MM.1S (cell line): ENCODE data around the gene MPHOSPH9.

ENCODE experiments used
- DNase-seq: peaks from one replicate; pipeline ENCODE4 v3.0.0-alpha.2; 2015
- H2AFZ ChIP-seq: fragments of 300-600 bp; sonication (generic); 2 replicates; pipeline ENCODE4 v1.6.0; 2016; ENCODE audit warnings: antibody characterized with exemption, low read length
- H3F3A ChIP-seq: fragments of 300-600 bp; sonication (generic); 2 replicates; pipeline ENCODE4 v1.6.1; 2016; ENCODE audit warnings: mild to moderate bottlenecking, antibody characterized with exemption, low read length, moderate library complexity, mixed read lengths; ENCODE audit not compliant: insufficient read depth
- H3K27ac ChIP-seq: fragments of 300-600 bp; sonication (generic); 2 replicates; pipeline ENCODE4 v1.5.1; 2016; ENCODE audit warnings: mild to moderate bottlenecking, low read length
- H3K27me3 ChIP-seq: fragments of 300-600 bp; sonication (generic); replicated peaks from 2 replicates; pipeline ENCODE4 v1.6.0; 2016; ENCODE audit warnings: low read length; ENCODE audit not compliant: insufficient read depth
- H3K36me3 ChIP-seq: fragments of 300-600 bp; sonication (generic); replicated peaks from 2 replicates; pipeline ENCODE4 v1.6.1; 2016; ENCODE audit warnings: mild to moderate bottlenecking, low read length, mixed read lengths; ENCODE audit not compliant: insufficient read depth
- H3K4me1 ChIP-seq: fragments of 300-600 bp; sonication (generic); 2 replicates; pipeline ENCODE4 v1.6.1; 2016; ENCODE audit warnings: low read length, mixed read lengths
- H3K4me2 ChIP-seq: fragments of 300-600 bp; sonication (generic); 2 replicates; pipeline ENCODE4 v1.6.0; 2016; ENCODE audit warnings: low read depth, low read length
- H3K4me3 ChIP-seq: fragments of 300-600 bp; sonication (generic); 2 replicates; pipeline ENCODE4 v1.5.1; 2016; ENCODE audit warnings: low read length, mixed read lengths
- H3K79me2 ChIP-seq: fragments of 300-600 bp; sonication (generic); 2 replicates; pipeline ENCODE4 v1.6.1; 2016; ENCODE audit warnings: mixed run types, low read length, mixed read lengths
- H3K9ac ChIP-seq: fragments of 300-600 bp; sonication (generic); 2 replicates; pipeline ENCODE4 v1.6.1; 2016; ENCODE audit warnings: low read length, mixed read lengths
- H3K9me2 ChIP-seq: fragments of 300-600 bp; sonication (generic); replicated peaks from 2 replicates; pipeline ENCODE4 v1.6.1; 2016; ENCODE audit warnings: mild to moderate bottlenecking, low read length, mixed read lengths; ENCODE audit not compliant: insufficient read depth
- H3K9me3 ChIP-seq: fragments of 300-600 bp; sonication (generic); replicated peaks from 2 replicates; pipeline ENCODE4 v1.6.1; 2016; ENCODE audit warnings: mild to moderate bottlenecking, low read length, mixed read lengths; ENCODE audit not compliant: insufficient read depth
- H4K20me1 ChIP-seq: fragments of 300-600 bp; sonication (generic); 2 replicates; pipeline ENCODE4 v1.6.1; 2016; ENCODE audit warnings: mild to moderate bottlenecking, low read length, moderate library complexity, mixed read lengths; ENCODE audit not compliant: insufficient read depth
- CTCF ChIP-seq: fragments of 300-600 bp; sonication (generic); IDR thresholded peaks from 2 replicates; pipeline ENCODE4 v1.5.1; 2016; ENCODE audit warnings: antibody characterized with exemption, low read length, mixed read lengths
- EZH2 ChIP-seq: fragments of 300-600 bp; sonication (generic); optimal IDR thresholded peaks from 2 replicates; pipeline ENCODE3; 2017; ENCODE audit warnings: low read depth, mild to moderate bottlenecking, antibody characterized with exemption, low read length, mixed read lengths
- EZH2phosphoT487 ChIP-seq: fragments of 300-600 bp; sonication (generic); IDR thresholded peaks from 2 replicates; pipeline ENCODE4 v1.6.1; 2018; ENCODE audit warnings: antibody characterized with exemption, low read length

The MPHOSPH9 gene

GRCh38 chr12:123268850-123269249 lies 35.9 kb upstream of the MPHOSPH9 start:
- no peaks in the 10 kb centered on the region for H4K20me1 ChIP-seq
- H3K4me2 ChIP-seq = no peak overlapping the region
- no peaks in the 10 kb centered on the region for H3K79me2 ChIP-seq
- H3K9me3 ChIP-seq = no peaks in the 10 kb centered on the region
- H3K4me3 ChIP-seq = no peak overlapping the region
- H2AFZ ChIP-seq = no peak overlapping the region
- H3K27me3 ChIP-seq = no peaks in the 10 kb centered on the region
- H3K36me3 ChIP-seq = no peaks in the 10 kb centered on the region
- H3K9ac ChIP-seq = no peak overlapping the region
- no peak overlapping the region for H3K27ac ChIP-seq
- no peaks in the 10 kb centered on the region for H3K4me1 ChIP-seq
- no peak for DNase-seq
- no peaks in the 10 kb centered on the region for H3K9me2 ChIP-seq
- TF ChIP-seq CTCF = no peak
- TF ChIP-seq EZH2 = no peak
- TF ChIP-seq EZH2phosphoT487 = no peak
- no peaks in the 10 kb centered on the region for H3F3A ChIP-seq

DNA sequence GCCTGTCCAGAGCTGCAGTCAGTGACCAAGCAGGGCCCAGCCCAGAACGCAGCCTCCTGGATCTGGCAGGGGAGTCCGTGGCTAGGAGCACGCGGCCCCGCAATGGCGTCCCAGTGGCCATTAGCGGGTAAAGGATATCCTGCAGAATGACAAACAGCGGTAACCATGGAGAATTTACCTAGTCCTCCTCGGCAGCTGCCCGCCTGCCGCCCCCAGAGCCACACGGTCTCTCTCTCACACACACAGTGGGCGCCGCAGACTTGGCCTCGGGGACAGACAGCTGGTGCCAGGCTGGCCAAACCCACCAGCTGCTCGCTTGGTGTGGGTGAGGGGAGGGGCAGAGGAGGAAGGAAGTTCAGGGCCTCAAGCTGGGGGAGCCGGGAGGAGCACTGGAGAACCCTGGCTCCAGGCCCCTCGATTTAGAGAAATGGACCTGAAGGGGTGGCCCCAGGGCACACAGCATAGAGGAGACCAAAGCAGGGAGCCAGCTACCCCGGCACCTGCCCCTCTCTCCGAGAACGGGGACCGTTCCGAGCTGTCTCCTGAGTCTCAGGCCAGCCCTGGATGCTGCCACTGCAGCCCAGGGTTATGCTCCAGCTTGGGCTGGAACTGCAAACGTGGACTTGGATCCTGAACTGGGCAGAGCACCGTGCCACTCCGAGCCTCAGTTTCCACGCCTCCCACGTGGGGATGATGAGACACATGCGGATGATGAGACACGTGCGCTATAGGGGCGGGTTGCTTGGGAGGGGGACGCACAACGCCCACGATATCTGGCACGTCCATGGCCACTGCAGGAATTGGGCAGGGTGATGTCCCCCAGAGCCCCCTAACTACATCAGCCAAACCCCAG lies 35.3 kb upstream of the MPHOSPH9 start:
- no peak overlapping the region for H3K9ac ChIP-seq
- DNase-seq = no peak
- no peaks in the 10 kb centered on the region for H3F3A ChIP-seq
- H3K27ac ChIP-seq = no peak overlapping the region
- no peaks in the 10 kb centered on the region for H4K20me1 ChIP-seq
- no peak overlapping the region for H3K4me2 ChIP-seq
- no peak for TF ChIP-seq EZH2phosphoT487
- no peak for TF ChIP-seq EZH2
- no peak for TF ChIP-seq CTCF
- H3K4me3 ChIP-seq = no peak overlapping the region
- no peaks in the 10 kb centered on the region for H3K9me3 ChIP-seq
- H3K4me1 ChIP-seq = no peaks in the 10 kb centered on the region
- H3K79me2 ChIP-seq = no peaks in the 10 kb centered on the region
- no peaks in the 10 kb centered on the region for H3K36me3 ChIP-seq
- H3K9me2 ChIP-seq = no peaks in the 10 kb centered on the region
- no peak overlapping the region for H2AFZ ChIP-seq
- H3K27me3 ChIP-seq = no peaks in the 10 kb centered on the region

DNA sequence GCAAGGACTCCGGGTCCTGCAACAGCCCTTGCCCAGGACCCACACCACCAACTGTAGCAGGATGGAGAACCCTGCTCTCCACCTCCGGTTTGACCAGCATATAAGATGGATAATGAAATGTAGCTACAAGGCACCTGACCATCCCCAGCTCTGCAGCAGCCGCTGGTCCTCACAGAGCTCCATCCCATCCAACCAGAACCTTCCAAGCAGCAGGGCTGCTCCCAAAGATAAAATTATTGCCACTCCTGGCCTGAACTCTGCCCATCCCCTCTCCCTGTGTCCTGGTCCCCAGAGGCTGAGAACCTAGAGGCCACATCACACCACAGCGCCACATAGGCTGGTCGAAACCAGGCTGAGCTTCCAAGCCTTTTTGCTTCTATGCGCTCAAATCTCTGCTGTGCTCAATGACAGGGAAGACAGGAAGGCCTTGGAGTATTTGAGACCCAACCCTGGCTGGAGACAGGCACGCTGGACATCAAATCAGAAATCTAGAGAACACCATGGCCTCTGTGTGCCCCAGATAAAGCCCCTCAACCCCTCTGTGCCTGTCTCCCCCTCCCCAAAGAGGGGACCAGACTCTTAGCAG lies 34.5 kb upstream of the MPHOSPH9 start:
- Histone ChIP-seq H3K9me3 (no peaks in the 10 kb centered on the region), H2AFZ (no peak overlapping the region), H3K36me3 (no peaks in the 10 kb centered on the region), H3K4me1 (no peaks in the 10 kb centered on the region), H3K4me3 (no peak overlapping the region), H3K4me2 (no peak overlapping the region), H3K9me2 (no peaks in the 10 kb centered on the region), H3K9ac (no peak overlapping the region), H3K79me2 (no peaks in the 10 kb centered on the region), H3K27me3 (no peaks in the 10 kb centered on the region), H4K20me1 (no peaks in the 10 kb centered on the region), H3K27ac (no peak overlapping the region), H3F3A (no peaks in the 10 kb centered on the region)
- no peak for DNase-seq
- TF ChIP-seq EZH2 (no peak), CTCF (no peak), EZH2phosphoT487 (no peak)
